ENCODE results near the gene GATC. TPM values are rescaled to one million over a fixed set of nuclear protein-coding genes. Genes with fewer than 3 reads are reported as not detected.
A peak's percentile ranks its signal among the peaks of the same experiment; 100 is the strongest.

The GATC gene
- total RNA-seq, 1 donor from 2014 or later, result 28.0 TPM

DNA sequence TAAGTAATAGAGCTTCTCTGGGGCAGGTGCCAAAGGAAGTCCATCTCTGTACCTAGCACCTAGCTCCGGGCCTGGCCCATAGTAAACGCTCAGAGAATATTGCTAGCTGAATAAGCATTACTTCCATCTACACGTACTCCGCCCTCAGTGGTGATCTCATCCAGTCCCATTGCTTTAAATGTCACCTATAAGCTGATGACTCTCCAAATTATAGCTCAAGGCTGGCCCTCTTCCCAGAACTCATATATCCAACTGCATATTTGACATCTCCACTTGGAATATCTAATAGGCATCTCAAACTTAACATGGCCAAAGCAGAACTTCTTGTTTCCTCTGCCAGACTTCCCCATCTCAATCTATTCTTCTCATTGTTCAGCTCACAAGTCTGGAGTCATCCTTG lies 42.8 kb downstream of the GATC start:
- Mint-ChIP-seq H3K9me3 (ENCODE audit: low read depth) (no peaks in the 10 kb centered on the region), H3K27ac (no peak overlapping the region), H3K36me3 (ENCODE audit: insufficient read depth) (peaks cover 14% of the 10 kb centered on the region), H3K4me1 (ENCODE audit: low read depth) (peaks cover 9% of the 10 kb centered on the region), H3K27me3 (no peaks in the 10 kb centered on the region), H3K4me3 (ENCODE audit: low read depth) (no peak overlapping the region)
- TF ChIP-seq, protein P1, sequence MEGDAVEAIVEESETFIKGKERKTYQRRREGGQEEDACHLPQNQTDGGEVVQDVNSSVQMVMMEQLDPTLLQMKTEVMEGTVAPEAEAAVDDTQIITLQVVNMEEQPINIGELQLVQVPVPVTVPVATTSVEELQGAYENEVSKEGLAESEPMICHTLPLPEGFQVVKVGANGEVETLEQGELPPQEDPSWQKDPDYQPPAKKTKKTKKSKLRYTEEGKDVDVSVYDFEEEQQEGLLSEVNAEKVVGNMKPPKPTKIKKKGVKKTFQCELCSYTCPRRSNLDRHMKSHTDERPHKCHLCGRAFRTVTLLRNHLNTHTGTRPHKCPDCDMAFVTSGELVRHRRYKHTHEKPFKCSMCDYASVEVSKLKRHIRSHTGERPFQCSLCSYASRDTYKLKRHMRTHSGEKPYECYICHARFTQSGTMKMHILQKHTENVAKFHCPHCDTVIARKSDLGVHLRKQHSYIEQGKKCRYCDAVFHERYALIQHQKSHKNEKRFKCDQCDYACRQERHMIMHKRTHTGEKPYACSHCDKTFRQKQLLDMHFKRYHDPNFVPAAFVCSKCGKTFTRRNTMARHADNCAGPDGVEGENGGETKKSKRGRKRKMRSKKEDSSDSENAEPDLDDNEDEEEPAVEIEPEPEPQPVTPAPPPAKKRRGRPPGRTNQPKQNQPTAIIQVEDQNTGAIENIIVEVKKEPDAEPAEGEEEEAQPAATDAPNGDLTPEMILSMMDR (IDR thresholded peaks at IDR 0.05; ENCODE audit: unreplicated experiment), result no peak
- DNase-seq (ENCODE audit: low spot score, unreplicated experiment), result no peak

DNA sequence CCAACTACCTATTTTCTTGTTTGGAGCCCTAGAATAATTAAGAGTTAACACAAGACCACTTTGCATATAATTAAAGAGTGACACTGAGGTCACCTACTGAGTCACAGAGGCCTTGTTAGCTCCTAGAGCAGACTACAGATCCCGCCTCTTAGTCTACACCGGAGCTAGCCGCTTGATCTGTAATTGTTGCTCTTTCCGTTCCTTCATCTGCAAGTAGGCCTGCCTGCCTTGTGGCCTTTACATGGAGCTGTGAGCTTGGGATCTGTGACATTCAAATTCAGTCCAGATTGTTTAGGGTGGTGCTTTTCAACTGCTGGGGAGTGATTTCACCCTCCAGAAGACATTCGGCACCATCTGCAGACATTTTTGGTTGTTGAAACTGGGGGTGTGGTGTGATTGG lies 44.1 kb downstream of the GATC start:
- no peak overlapping the region for H3K4me3 Mint-ChIP-seq (ENCODE audit: low read depth)
- no peak for DNase-seq (ENCODE audit: low spot score, unreplicated experiment)
- peaks cover 14% of the 10 kb centered on the region for H3K4me1 Mint-ChIP-seq (ENCODE audit: low read depth)
- H3K27ac Mint-ChIP-seq, result no peak overlapping the region
- TF ChIP-seq, protein P1 (IDR thresholded peaks at IDR 0.05; ENCODE audit: unreplicated experiment), result no peak
- H3K27me3 Mint-ChIP-seq, result no peaks in the 10 kb centered on the region
- H3K36me3 Mint-ChIP-seq (ENCODE audit: insufficient read depth), result peaks cover 14% of the 10 kb centered on the region
- H3K9me3 Mint-ChIP-seq (ENCODE audit: low read depth), result no peaks in the 10 kb centered on the region

DNA sequence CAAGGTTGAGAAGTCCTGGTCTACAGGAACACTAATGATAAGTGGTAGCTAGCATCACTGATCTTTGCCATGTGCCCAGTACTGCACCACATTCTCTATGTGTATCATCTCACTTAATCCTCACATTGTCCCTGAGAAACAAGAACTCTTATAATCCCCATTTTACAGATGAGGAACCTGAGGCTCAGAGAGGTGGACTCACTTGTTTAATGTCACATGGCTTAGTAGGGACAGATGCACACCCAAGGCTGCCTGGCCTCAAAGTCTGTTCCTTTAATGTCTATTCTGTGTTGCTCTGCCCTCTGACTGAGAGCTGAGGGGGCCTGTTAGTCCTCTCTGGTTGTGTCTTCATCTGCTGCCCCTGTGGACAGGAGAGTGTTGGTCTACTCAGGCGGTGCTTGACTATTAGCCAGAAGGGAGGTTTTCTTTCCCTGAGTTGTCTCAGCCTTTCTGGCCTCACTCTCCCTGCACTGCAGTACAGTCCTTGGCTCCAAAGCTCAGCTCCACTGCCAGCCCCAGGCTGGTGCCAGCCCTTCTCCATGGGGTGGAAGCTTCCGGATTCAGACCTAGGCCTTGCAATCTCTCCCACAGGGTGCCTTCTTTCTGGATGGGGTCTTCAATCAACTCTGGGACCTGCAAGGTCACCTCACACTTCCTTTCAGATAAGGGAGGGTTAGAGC lies 44.7 kb downstream of the GATC start:
- Mint-ChIP-seq H3K27ac (peak overlapping the region; percentile 11), H3K4me1 (ENCODE audit: low read depth) (peaks cover 15% of the 10 kb centered on the region), H3K36me3 (ENCODE audit: insufficient read depth) (peaks cover 14% of the 10 kb centered on the region), H3K4me3 (ENCODE audit: low read depth) (no peak overlapping the region), H3K27me3 (no peaks in the 10 kb centered on the region), H3K9me3 (ENCODE audit: low read depth) (no peaks in the 10 kb centered on the region)
- TF ChIP-seq, protein P1 (IDR thresholded peaks at IDR 0.05; ENCODE audit: unreplicated experiment), result no peak
- no peak for DNase-seq (ENCODE audit: low spot score, unreplicated experiment)

DNA sequence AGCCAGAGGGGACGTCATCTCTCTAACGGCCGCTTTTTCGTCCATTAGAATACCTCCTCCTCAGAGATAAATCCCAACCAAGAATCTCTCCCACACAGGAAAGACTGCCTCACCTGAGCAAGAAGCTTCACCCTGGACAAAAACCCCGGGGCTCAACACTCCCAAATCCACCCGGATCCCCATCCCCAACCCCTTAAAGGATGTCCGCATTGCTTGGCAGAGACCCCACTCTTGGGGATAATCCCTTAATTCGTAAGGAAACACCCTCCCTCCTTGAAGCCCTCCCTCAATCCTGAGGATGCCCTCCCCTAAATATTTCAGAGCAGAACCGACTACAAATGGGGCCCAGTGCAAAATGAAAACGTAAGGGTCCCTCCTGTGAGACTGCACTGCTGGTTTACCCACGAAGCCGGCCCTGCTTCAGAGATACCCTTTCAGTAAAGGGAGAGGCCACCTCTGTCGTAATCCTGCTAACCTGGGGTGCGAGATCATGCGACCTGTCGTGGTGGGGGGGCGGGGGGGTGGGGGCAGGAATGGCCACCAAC lies 49.0 kb downstream of the GATC start:
- no peak for DNase-seq (ENCODE audit: low spot score, unreplicated experiment)
- Mint-ChIP-seq H3K36me3 (ENCODE audit: insufficient read depth) (peaks cover 13% of the 10 kb centered on the region), H3K27me3 (no peaks in the 10 kb centered on the region), H3K27ac (peak overlapping the region; percentile 93), H3K4me3 (ENCODE audit: low read depth) (peak overlapping the region; percentile 90), H3K4me1 (ENCODE audit: low read depth) (peaks cover 22% of the 10 kb centered on the region), H3K9me3 (ENCODE audit: low read depth) (no peaks in the 10 kb centered on the region)
- TF ChIP-seq, protein P1 (IDR thresholded peaks at IDR 0.05; ENCODE audit: unreplicated experiment), result no peak

DNA sequence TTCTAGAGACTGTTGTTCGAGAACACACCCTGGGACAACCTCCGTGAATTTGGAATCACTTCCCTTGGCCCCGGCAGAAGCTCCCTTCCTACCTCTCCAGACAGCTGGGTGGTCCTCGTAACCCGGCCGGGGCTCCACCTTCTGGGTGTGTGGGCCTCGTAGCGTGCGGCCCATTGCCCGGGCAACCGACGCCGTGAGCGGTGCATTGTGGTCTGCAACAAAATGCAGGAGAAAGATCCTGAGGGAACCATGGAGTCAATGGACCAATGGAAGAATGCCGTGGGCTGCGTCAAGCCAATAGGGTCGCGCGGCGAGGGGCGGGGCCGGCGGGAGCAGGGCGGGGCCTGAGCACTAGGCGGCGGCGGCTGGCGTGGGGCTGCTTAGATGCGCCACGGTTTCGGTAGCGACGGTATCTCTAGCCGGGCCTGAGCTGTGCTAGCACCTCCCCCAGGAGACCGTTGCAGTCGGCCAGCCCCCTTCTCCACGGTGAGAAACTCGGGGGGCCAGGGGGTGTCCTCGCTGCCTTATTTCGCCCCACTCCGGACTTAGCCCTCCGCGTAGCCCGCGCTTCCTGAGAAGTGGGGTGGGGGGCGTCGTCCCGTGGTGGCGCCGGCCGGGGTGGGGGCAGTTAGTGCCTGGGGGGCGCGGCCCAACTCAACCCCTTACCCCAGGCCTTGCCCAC lies 49.6 kb downstream of the GATC start, which contains the start of gene DYNLL1:
Gene DYNLL1 (plus strand): TSS at position 383 of the 682 bp plus-strand sequence. CDS start 309 bp downstream, outside the sequence.
- peak; percentile 96 for DNase-seq (ENCODE audit: low spot score, unreplicated experiment)
- H3K36me3 Mint-ChIP-seq (ENCODE audit: insufficient read depth), result peaks cover 12% of the 10 kb centered on the region
- H3K9me3 Mint-ChIP-seq (ENCODE audit: low read depth), result no peaks in the 10 kb centered on the region
- H3K4me1 Mint-ChIP-seq (ENCODE audit: low read depth), result peaks cover 22% of the 10 kb centered on the region
- no peaks in the 10 kb centered on the region for H3K27me3 Mint-ChIP-seq
- TF ChIP-seq, protein P1 (IDR thresholded peaks at IDR 0.05; ENCODE audit: unreplicated experiment), result no peak
- H3K4me3 Mint-ChIP-seq (ENCODE audit: low read depth), result peak within 1 kb of the TSS; percentile 90
- H3K27ac Mint-ChIP-seq, result peak within 1 kb of the TSS; percentile 93
